ENCODE data around the gene CPLX3. TPM values are rescaled to one million over a fixed set of nuclear protein-coding genes. Genes with fewer than 3 reads are reported as not detected.

Gene CPLX3
- polyA plus RNA-seq, 1 donor from 2014 or later, result 0.27 TPM

- no peak for TF ChIP-seq CTCF (IDR thresholded peaks at IDR 0.05; ENCODE audit: poor library complexity, severe bottlenecking)
- TF ChIP-seq POLR2AphosphoS5 (IDR thresholded peaks at IDR 0.05), result no peak
- no peak for TF ChIP-seq TAF1 (IDR thresholded peaks at IDR 0.05; ENCODE audit: low read depth)
- TF ChIP-seq EZH2 (IDR thresholded peaks at IDR 0.05; ENCODE audit: borderline replicate concordance, insufficient read depth, low read length, poor library complexity, severe bottlenecking), result no peak
- TF ChIP-seq SMC3 (conservative IDR thresholded peaks at IDR 0.05; ENCODE audit: poor library complexity), result no peak
- no peak for TF ChIP-seq MXI1 (conservative IDR thresholded peaks at IDR 0.05; ENCODE audit: poor library complexity, severe bottlenecking)
- TF ChIP-seq EP300 (conservative IDR thresholded peaks at IDR 0.05; ENCODE audit: poor library complexity, severe bottlenecking), result no peak
- TF ChIP-seq REST (IDR thresholded peaks at IDR 0.05; ENCODE audit: borderline replicate concordance), result no peak
- no peak for TF ChIP-seq RAD21 (conservative IDR thresholded peaks at IDR 0.05)
- no peaks in the 10 kb centered on the region for H3K9me3 ChIP-seq (ENCODE audit: low read length)
- H3K27me3 ChIP-seq (ENCODE audit: insufficient read depth, low read depth, low read length), result peaks cover 43% of the 10 kb centered on the region
Measured at GRCh38 chr15:74823324-74823723, 3.1 kb upstream of the CPLX3 start.

GRCh38 chr15:74824976-74825375 lies 1.5 kb upstream of the CPLX3 start:
- Histone ChIP-seq H3K9me2 (ENCODE audit: insufficient read depth, low read length) (no peaks in the 10 kb centered on the region), H4K20me1 (ENCODE audit: insufficient read depth) (no peaks in the 10 kb centered on the region), H3F3A (ENCODE audit: insufficient read depth, low read length, poor library complexity, severe bottlenecking) (no peaks in the 10 kb centered on the region), H3K79me2 (replicated peaks; ENCODE audit: insufficient read depth, low read length) (no peaks in the 10 kb centered on the region), H3K4me3 (ENCODE audit: low read length) (no peak overlapping the region), H2AFZ (ENCODE audit: low read depth, low read length) (no peak overlapping the region), H3K27me3 (ENCODE audit: insufficient read depth, low read depth, low read length) (peaks cover 50% of the 10 kb centered on the region), H3K9me3 (ENCODE audit: low read length) (no peaks in the 10 kb centered on the region), H3K4me2 (ENCODE audit: low read length) (no peak overlapping the region), H3K36me3 (ENCODE audit: insufficient read depth, low read length) (no peaks in the 10 kb centered on the region), H3K9ac (ENCODE audit: low read length) (no peak overlapping the region), H3K27ac (ENCODE audit: low read length) (no peak overlapping the region)
- no peak for TF ChIP-seq REST (IDR thresholded peaks at IDR 0.05; ENCODE audit: borderline replicate concordance)
- TF ChIP-seq SMC3 (conservative IDR thresholded peaks at IDR 0.05; ENCODE audit: poor library complexity), result no peak
- TF ChIP-seq MXI1 (conservative IDR thresholded peaks at IDR 0.05; ENCODE audit: poor library complexity, severe bottlenecking), result no peak
- TF ChIP-seq POLR2AphosphoS5 (IDR thresholded peaks at IDR 0.05), result no peak
- TF ChIP-seq EZH2 (IDR thresholded peaks at IDR 0.05; ENCODE audit: borderline replicate concordance, insufficient read depth, low read length, poor library complexity, severe bottlenecking), result no peak
- no peak for TF ChIP-seq CTCF (IDR thresholded peaks at IDR 0.05; ENCODE audit: poor library complexity, severe bottlenecking)
- TF ChIP-seq RAD21 (conservative IDR thresholded peaks at IDR 0.05), result no peak
- no peak for TF ChIP-seq EP300 (conservative IDR thresholded peaks at IDR 0.05; ENCODE audit: poor library complexity, severe bottlenecking)

More at GRCh38 chr15:74823324-74823723, 3.1 kb upstream of the CPLX3 start:
- Histone ChIP-seq H2AFZ (ENCODE audit: low read depth, low read length) (no peak overlapping the region), H3K4me2 (ENCODE audit: low read length) (no peak overlapping the region), H4K20me1 (ENCODE audit: insufficient read depth) (no peaks in the 10 kb centered on the region), H3K4me3 (ENCODE audit: low read length) (no peak overlapping the region), H3K9me2 (ENCODE audit: insufficient read depth, low read length) (no peaks in the 10 kb centered on the region), H3K79me2 (replicated peaks; ENCODE audit: insufficient read depth, low read length) (no peaks in the 10 kb centered on the region), H3K27ac (ENCODE audit: low read length) (no peak overlapping the region), H3K9ac (ENCODE audit: low read length) (no peak overlapping the region), H3K36me3 (ENCODE audit: insufficient read depth, low read length) (no peaks in the 10 kb centered on the region), H3F3A (ENCODE audit: insufficient read depth, low read length, poor library complexity, severe bottlenecking) (no peaks in the 10 kb centered on the region)
